Neural cell (in vitro differentiated cells): ENCODE results near the gene SPSB3. TPM values are rescaled to one million over a fixed set of nuclear protein-coding genes. Genes with fewer than 3 reads are reported as not detected.

Source experiments
- H2AFZ ChIP-seq: fragments of 200-600, 300-800 bp; sonication (generic), shearing (Covaris generic); 2 replicates; pipeline ENCODE4 v1.6.0; 2014; ENCODE audit warnings: low read depth, mild to moderate bottlenecking, antibody characterized with exemption, low read length, moderate library complexity
- H3F3A ChIP-seq: fragments of 200-600 bp; shearing (Covaris generic); 2 replicates; pipeline ENCODE4 v1.6.1; 2016; ENCODE audit warnings: mild to moderate bottlenecking, moderate library complexity, mixed read lengths, antibody characterized with exemption, low read length; ENCODE audit not compliant: insufficient read depth, poor library complexity, severe bottlenecking
- H3K27ac ChIP-seq: fragments of 200-600, 300-800 bp; sonication (generic), shearing (Covaris generic); 2 replicates; pipeline ENCODE4 v1.5.1; 2014; ENCODE audit warnings: mild to moderate bottlenecking, low read length, moderate library complexity
- H3K27me3 ChIP-seq: fragments of 300-800, 200-600 bp; sonication (generic), shearing (Covaris generic); 2 replicates; pipeline ENCODE4 v1.6.0; 2014; ENCODE audit warnings: mild to moderate bottlenecking, low read depth, low read length, moderate library complexity; ENCODE audit not compliant: insufficient read depth
- H3K36me3 ChIP-seq: fragments of 300-800, 200-600 bp; sonication (generic), shearing (Covaris generic); 2 replicates; pipeline ENCODE4 v1.5.1; 2014; ENCODE audit warnings: mild to moderate bottlenecking, antibody characterized with exemption, low read length, moderate library complexity; ENCODE audit not compliant: insufficient read depth
- H3K4me2 ChIP-seq: fragments of 300-800, 200-600 bp; sonication (generic), shearing (Covaris generic); 2 replicates; pipeline ENCODE4 v1.6.0; 2014; ENCODE audit warnings: mild to moderate bottlenecking, low read length
- H3K4me3 ChIP-seq: fragments of 300-800, 200-600 bp; sonication (generic), shearing (Covaris generic); 2 replicates; pipeline ENCODE4 v1.5.1; 2014; ENCODE audit warnings: mild to moderate bottlenecking, low read length, moderate library complexity
- H3K79me2 ChIP-seq: fragments of 200-600 bp; shearing (Covaris generic); replicated peaks from 2 replicates; pipeline ENCODE4 v1.6.0; 2014; ENCODE audit warnings: mild to moderate bottlenecking, low read length, moderate library complexity; ENCODE audit not compliant: insufficient read depth
- H3K9ac ChIP-seq: fragments of 300-800, 200-600 bp; sonication (generic), shearing (Covaris generic); 2 replicates; pipeline ENCODE4 v1.6.1; 2016; ENCODE audit warnings: mild to moderate bottlenecking, low read length, mixed read lengths
- H3K9me2 ChIP-seq: fragments of 200-600 bp; shearing (Covaris generic); 2 replicates; pipeline ENCODE4 v1.6.1; 2016; ENCODE audit warnings: mild to moderate bottlenecking, low read length, mixed read lengths; ENCODE audit not compliant: insufficient read depth
- H3K9me3 ChIP-seq: fragments of 200-600, 300-800 bp; sonication (generic), shearing (Covaris generic); 2 replicates; pipeline ENCODE4 v1.6.1; 2016; ENCODE audit warnings: mild to moderate bottlenecking, mixed run types, low read length, moderate library complexity, mixed read lengths
- H4K20me1 ChIP-seq: fragments of 200-600 bp; shearing (Covaris generic); 2 replicates; pipeline ENCODE4 v1.6.1; 2016; ENCODE audit warnings: mild to moderate bottlenecking, mixed run types; ENCODE audit not compliant: insufficient read depth
- CTCF ChIP-seq: fragments of 450-650 bp; IDR thresholded peaks from 2 replicates; pipeline ENCODE4 v1.5.1; 2014; ENCODE audit warnings: antibody characterized with exemption, mild to moderate bottlenecking, moderate library complexity; ENCODE audit not compliant: poor library complexity, severe bottlenecking
- EP300 ChIP-seq: fragments of 450-650 bp; conservative IDR thresholded peaks from 2 replicates; pipeline ENCODE4 v1.6.1; 2014; ENCODE audit warnings: antibody characterized with exemption, mild to moderate bottlenecking, moderate library complexity; ENCODE audit not compliant: poor library complexity, severe bottlenecking
- EZH2 ChIP-seq: fragments of 200-600, 300-800 bp; shearing (Covaris generic), sonication (generic); IDR thresholded peaks from 2 replicates; pipeline ENCODE4 v1.6.1; 2014; ENCODE audit warnings: antibody characterized with exemption, low read length, borderline replicate concordance, mild to moderate bottlenecking; ENCODE audit not compliant: insufficient read depth, poor library complexity, severe bottlenecking
- MXI1 ChIP-seq: fragments of 450-650 bp; conservative IDR thresholded peaks from 2 replicates; pipeline ENCODE4 v1.6.1; 2014; ENCODE audit warnings: antibody characterized with exemption, mild to moderate bottlenecking; ENCODE audit not compliant: poor library complexity, severe bottlenecking
- POLR2AphosphoS5 ChIP-seq: IDR thresholded peaks from 2 replicates; pipeline ENCODE4 v1.6.1; 2012
- RAD21 ChIP-seq: fragments of 450-650 bp; conservative IDR thresholded peaks from 2 replicates; pipeline ENCODE4 v1.6.1; 2014; ENCODE audit warnings: antibody characterized with exemption, mild to moderate bottlenecking, moderate library complexity
- REST ChIP-seq: IDR thresholded peaks from 2 replicates; pipeline ENCODE4 v1.6.1; 2012; ENCODE audit warnings: borderline replicate concordance
- SMC3 ChIP-seq: fragments of 450-650 bp; conservative IDR thresholded peaks from 2 replicates; pipeline ENCODE4 v1.6.1; 2014; ENCODE audit warnings: antibody characterized with exemption, mild to moderate bottlenecking, moderate library complexity; ENCODE audit not compliant: poor library complexity
- TAF1 ChIP-seq: IDR thresholded peaks from 2 replicates; pipeline ENCODE4 v1.6.1; 2012; ENCODE audit warnings: low read depth
- polyA plus RNA-seq: library from polyadenylated mRNA; depleted of rRNA; stranded (reverse); fragments of >200 nt; gene quantifications from 2 replicates; pipeline ENCODE4 v1.2.3, GENCODE V29; 2014

The SPSB3 gene
- polyA plus RNA-seq, 1 donor from 2014 or later = 315 TPM

GRCh38 chr16:1789643-1790045, 7.3 kb upstream of the SPSB3 start:
- TF ChIP-seq REST (no peak), EP300 (no peak), MXI1 (no peak), SMC3 (no peak), POLR2AphosphoS5 (no peak), CTCF (no peak), TAF1 (no peak)
- H3K4me2 ChIP-seq = no peak overlapping the region
- no peak overlapping the region for H2AFZ ChIP-seq
- no peak overlapping the region for H3K4me3 ChIP-seq
- no peaks in the 10 kb centered on the region for H3F3A ChIP-seq
- H3K9me2 ChIP-seq = no peaks in the 10 kb centered on the region
- no peak overlapping the region for H3K27ac ChIP-seq
- no peaks in the 10 kb centered on the region for H3K36me3 ChIP-seq
- H3K9me3 ChIP-seq = no peaks in the 10 kb centered on the region
- no peak overlapping the region for H3K9ac ChIP-seq
- H4K20me1 ChIP-seq = no peaks in the 10 kb centered on the region
- H3K27me3 ChIP-seq = no peaks in the 10 kb centered on the region
- H3K79me2 ChIP-seq = peaks cover 6% of the 10 kb centered on the region

- H3K4me3 ChIP-seq = no peak overlapping the region
- H3F3A ChIP-seq = no peaks in the 10 kb centered on the region
- no peaks in the 10 kb centered on the region for H3K9me2 ChIP-seq
- no peak overlapping the region for H3K9ac ChIP-seq
- no peaks in the 10 kb centered on the region for H3K27me3 ChIP-seq
- no peak overlapping the region for H2AFZ ChIP-seq
- H3K4me2 ChIP-seq = no peak overlapping the region
- peaks cover 14% of the 10 kb centered on the region for H3K79me2 ChIP-seq
- TF ChIP-seq MXI1 = no peak
- TF ChIP-seq CTCF = no peak
- TF ChIP-seq REST = no peak
- TF ChIP-seq EP300 = no peak
- TF ChIP-seq POLR2AphosphoS5 = no peak
- no peak for TF ChIP-seq EZH2
- TF ChIP-seq RAD21 = no peak
- TF ChIP-seq TAF1 = no peak
- TF ChIP-seq SMC3 = no peak
- no peaks in the 10 kb centered on the region for H4K20me1 ChIP-seq
- no peak overlapping the region for H3K27ac ChIP-seq
- no peaks in the 10 kb centered on the region for H3K36me3 ChIP-seq
- H3K9me3 ChIP-seq = no peaks in the 10 kb centered on the region
Observed at GRCh38 chr16:1788708-1789100, 6.3 kb upstream of the SPSB3 start.
